GM12878 (cell line): Measurements from ENCODE around the gene ARHGEF3. TPM values are rescaled to one million over a fixed set of nuclear protein-coding genes. Genes with fewer than 3 reads are reported as not detected.

Experiments
- ATAC-seq: fragments of 200-7000 bp; cut with Tn5 transposase; 3 replicates; pipeline ENCODE4 v1.9.1; 2020; ENCODE audit warnings: mild to moderate bottlenecking, moderate library complexity
- BruUV-seq: library from RNA; stranded (reverse); fragments of 400-500 nt; replicated peaks from 2 replicates; lab custom pipeline; 2021; lab: Mats Ljungman, UMichigan
- CTCF ChIA-PET: fragments of 300-600 bp; sonication (Branson Sonifier 250); formaldehyde crosslinking; extraction: SDS; loops from one replicate; lab custom pipeline; 2021; ENCODE audit warnings: inconsistent platforms; lab: Yijun Ruan, JAX
- POLR2A ChIA-PET: fragments of 350-600 bp; formaldehyde crosslinking; extraction: SDS; loops from one replicate; lab custom pipeline; 2021; ENCODE audit warnings: inconsistent platforms; lab: Charles Lee
- RAD21 ChIA-PET: fragments of 300-600 bp; sonication (Branson Sonifier 250); formaldehyde crosslinking; loops from one replicate; lab custom pipeline; 2023; ENCODE audit warnings: antibody characterized with exemption; ENCODE audit not compliant: unreplicated experiment; lab: Charles Lee
- SMC1A ChIA-PET: fragments of 300-600 bp; sonication (Branson Sonifier 250); formaldehyde crosslinking; loops from one replicate; lab custom pipeline; 2023; ENCODE audit not compliant: unreplicated experiment, uncharacterized antibody; lab: Charles Lee
- DNase-seq: peaks from one replicate; pipeline ENCODE4 v3.0.0-alpha.2; 2011; ENCODE audit warnings: low read depth, low spot score
- FAIRE-seq: peaks from 3 replicates; lab custom pipeline; 2011; peaks lifted over from hg19 to GRCh38; lab: Jason Lieb, UNC
- H2AFZ ChIP-seq: 2 replicates; pipeline ENCODE4 v1.6.0; 2011; ENCODE audit warnings: low read depth, low read length, control low read depth; ENCODE audit not compliant: control insufficient read depth
- H3K27ac ChIP-seq: 2 replicates; pipeline ENCODE4 v1.5.1; 2011; ENCODE audit warnings: control low read depth; ENCODE audit not compliant: control insufficient read depth, insufficient read depth
- H3K27me3 ChIP-seq, 2 experiments: replicated peaks in 1 of 2; 2 replicates each; pipeline versions ENCODE4 v1.6.0 to v1.6.1; 2011; ENCODE audit warnings: low read length in 1 of 2; ENCODE audit not compliant: control insufficient read depth in 2 of 2, insufficient read depth in 2 of 2
- H3K36me3 ChIP-seq, 2 experiments: 2 replicates each; pipeline ENCODE4 v1.5.1; 2011; ENCODE audit warnings: low read length in 1 of 2; ENCODE audit not compliant: control insufficient read depth in 2 of 2, insufficient read depth in 2 of 2
- H3K4me1 ChIP-seq: 2 replicates; pipeline ENCODE4 v1.6.1; 2011; ENCODE audit warnings: mild to moderate bottlenecking, low read length, moderate library complexity, mixed read lengths; ENCODE audit not compliant: control insufficient read depth, insufficient read depth
- H3K4me2 ChIP-seq: 2 replicates; pipeline ENCODE4 v1.6.0; 2011; ENCODE audit warnings: control low read depth; ENCODE audit not compliant: control insufficient read depth, insufficient read depth
- H3K4me3 ChIP-seq: fragments of 200-600 bp; sonication (generic); 2 replicates; pipeline ENCODE4 v1.5.1; 2016
- H3K79me2 ChIP-seq: 2 replicates; pipeline ENCODE4 v1.6.0; 2011; ENCODE audit warnings: low read length; ENCODE audit not compliant: control insufficient read depth, insufficient read depth
- H3K9ac ChIP-seq: 2 replicates; pipeline ENCODE4 v1.8.0; 2011; ENCODE audit warnings: low read length, control low read depth, mixed read lengths; ENCODE audit not compliant: control insufficient read depth, insufficient read depth
- H3K9me3 ChIP-seq: replicated peaks from 3 replicates; pipeline ENCODE4 v1.5.1; 2011; ENCODE audit warnings: mild to moderate bottlenecking, low read length; ENCODE audit not compliant: control insufficient read depth, insufficient read depth
- H4K20me1 ChIP-seq: 2 replicates; pipeline ENCODE4 v1.6.0; 2011; ENCODE audit not compliant: control insufficient read depth, insufficient read depth
- EP300 ChIP-seq, 2 experiments: fragments of 150-350 bp in 1 of 2; IDR thresholded peaks; 2 replicates each; pipeline ENCODE4 v1.6.1; 2011 to 2012; ENCODE audit warnings: low read depth in 2 of 2, low read length in 2 of 2, borderline replicate concordance in 1 of 2, improper control_type of control experiment in 1 of 2, inconsistent platforms in 1 of 2; ENCODE audit not compliant: control insufficient read depth in 1 of 2
- ESRRA ChIP-seq: IDR thresholded peaks from 2 replicates; pipeline ENCODE4 v1.6.1; 2012; ENCODE audit warnings: mild to moderate bottlenecking, low read length, improper control_type of control experiment
- GATAD2B ChIP-seq: fragments of 450-650 bp; conservative IDR thresholded peaks from 2 replicates; pipeline ENCODE4 v1.6.1; 2017; ENCODE audit warnings: low read depth, mild to moderate bottlenecking, moderate library complexity
- HDAC6 ChIP-seq: fragments of 200-600 bp; sonication (generic); IDR thresholded peaks from one replicate; pipeline ENCODE4 v1.8.0; 2017; ENCODE audit warnings: antibody characterized with exemption; ENCODE audit not compliant: unreplicated experiment
- IKZF1 ChIP-seq: fragments of 450-650 bp; conservative IDR thresholded peaks from 2 replicates; pipeline ENCODE4 v1.6.1; 2017; ENCODE audit warnings: antibody characterized with exemption, mild to moderate bottlenecking
- LARP7 ChIP-seq: fragments of 450-650 bp; IDR thresholded peaks from 2 replicates; pipeline ENCODE4 v1.6.1; 2017; ENCODE audit warnings: mild to moderate bottlenecking
- MTA2 ChIP-seq: fragments of 450-650 bp; IDR thresholded peaks from 2 replicates; pipeline ENCODE4 v1.6.1; 2016; ENCODE audit warnings: low read depth, mild to moderate bottlenecking, moderate library complexity
- NR2C1 ChIP-seq: fragments of 450-650 bp; IDR thresholded peaks from 2 replicates; pipeline ENCODE4 v1.6.1; 2017; ENCODE audit warnings: antibody characterized with exemption, mild to moderate bottlenecking, moderate library complexity
- PML ChIP-seq: IDR thresholded peaks from 2 replicates; pipeline ENCODE4 v1.6.1; 2012; ENCODE audit warnings: low read length, inconsistent platforms
- RUNX3 ChIP-seq: IDR thresholded peaks from 2 replicates; pipeline ENCODE4 v1.6.1; 2012; ENCODE audit warnings: low read length, inconsistent platforms
- SIX5 ChIP-seq: IDR thresholded peaks from 2 replicates; pipeline ENCODE4 v1.6.1; 2011; ENCODE audit warnings: mild to moderate bottlenecking, low read depth, low read length, moderate library complexity; ENCODE audit not compliant: severe bottlenecking
- SUPT20H ChIP-seq: IDR thresholded peaks from 2 replicates; pipeline ENCODE4 v1.6.1; 2011; ENCODE audit warnings: low read depth, mild to moderate bottlenecking, low read length, moderate library complexity, borderline replicate concordance; ENCODE audit not compliant: control insufficient read depth
- TCF12 ChIP-seq: IDR thresholded peaks from 2 replicates; pipeline ENCODE4 v1.6.1; 2011; ENCODE audit warnings: low read depth, mild to moderate bottlenecking, low read length
- WRNIP1 ChIP-seq: IDR thresholded peaks from 2 replicates; pipeline ENCODE4 v1.6.1; 2011; ENCODE audit warnings: low read depth, low read length, improper control_type of control experiment, borderline replicate concordance
- ZBED1 ChIP-seq: IDR thresholded peaks from 2 replicates; pipeline ENCODE4 v1.6.1; 2016; ENCODE audit warnings: borderline replicate concordance
- WGBS: methylation state at CpG from one replicate; pipeline ENCODE4 v1.1.6; 2016; ENCODE audit warnings: low lambda C conversion rate; ENCODE audit not compliant: insufficient replicate concordance, insufficient coverage; ENCODE audit errors: missing lambda C conversion rate; 5-methylcytosine and 5-hydroxymethylcytosine counted together
- in situ Hi-C: fragments of 300-500 bp; cut with MboI; formaldehyde crosslinking; loops from 9 replicates; pipeline ENCODE4 v1.14.3; 2018; ENCODE audit warnings: mixed read lengths
- intact Hi-C: fragments of 100-400 bp; cut with micrococcal nuclease; formaldehyde crosslinking; loops from one replicate; pipeline ENCODE4 v1.14.2; 2022; ENCODE audit not compliant: unreplicated experiment
- polyA plus RNA-seq, 11 experiments: library from polyadenylated mRNA; depleted of rRNA in 4 of 11; unstranded in 6 of 11; stranded (reverse) in 5 of 11; fragments of >200 nt; fragmentation: Nextera tagmentation in 4 of 11; fragmentation: Illumina TruSeq in 1 of 11; extraction: Ambion mirVana in 4 of 11; extraction: Trizol in 1 of 11; gene quantifications; 1 replicate in 1 of 11; 2 replicates in 10 of 11; pipeline versions ENCODE4 v1.2.1 to v1.2.3, GENCODE V29; 2011 to 2016; ENCODE audit warnings: inconsistent platforms in 2 of 11, missing spikeins in 2 of 11, low read depth in 1 of 11
- total RNA-seq, 4 experiments: library from RNA; depleted of rRNA in 3 of 4; stranded (reverse); fragments of >200 nt in 3 of 4; fragmentation: Illumina TruSeq in 1 of 4; extraction: Trizol in 1 of 4; gene quantifications; 2 replicates each; pipeline versions ENCODE4 v1.2.1 to v1.2.3, GENCODE V29; 2013 to 2021
- TF ChIP-seq, protein P1 (sequence below): IDR thresholded peaks from 2 replicates; pipeline ENCODE4 v1.6.1; 2011; ENCODE audit warnings: borderline replicate concordance, low read depth, mild to moderate bottlenecking, moderate library complexity, mixed read lengths, low read length; ENCODE audit not compliant: insufficient read depth; ENCODE audit errors: extremely low read length
- TF ChIP-seq, protein P2 (sequence below): IDR thresholded peaks from 2 replicates; pipeline ENCODE4 v1.6.1; 2011; ENCODE audit warnings: mild to moderate bottlenecking, low read depth, low read length, moderate library complexity; ENCODE audit not compliant: insufficient replicate concordance
- TF ChIP-seq, protein P3 (sequence below): fragments of 450-650 bp; formaldehyde crosslinking; IDR thresholded peaks from 2 replicates; pipeline ENCODE4 v1.5.0; 2022; ENCODE audit warnings: mild to moderate bottlenecking, missing genetic modification characterization

The ARHGEF3 gene
- total and polyA plus RNA-seq, 10 of the 15 experiments (the other 5 are each of a cell fraction or from before 2014, with no cell fraction given): 21.8 to 78.7 (median 56.2) TPM

DNA sequence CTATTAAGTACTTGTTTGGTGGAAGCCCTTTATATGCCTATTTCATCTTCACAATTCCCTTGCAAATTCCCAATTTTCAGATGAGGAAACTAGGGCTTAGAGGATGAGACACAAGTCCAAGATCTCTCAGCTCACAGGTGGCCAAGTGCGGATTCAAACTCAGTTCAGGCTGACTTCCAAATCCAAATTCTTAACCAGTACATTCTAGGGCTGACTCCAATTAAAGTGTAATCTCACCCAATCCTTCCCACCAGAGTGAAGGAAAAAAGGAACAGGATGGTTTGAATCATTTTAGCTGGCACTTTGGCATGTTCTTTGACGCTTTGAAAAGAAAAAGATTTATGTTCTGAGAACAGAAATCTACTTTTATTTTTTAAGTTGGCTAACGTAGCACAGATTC, 12.7 kb downstream of the ARHGEF3 start:
- no peak overlapping the region for H3K27ac ChIP-seq
- POLR2A ChIA-PET: interaction anchor here (1.1 to 5.0 kb wide), 8 partner anchors 10 to 107 kb away, joined by 3 to 47 read pairs (median 6); partner anchors contain the start of genes ARHGEF3 and TASOR
- no peak overlapping the region for H3K4me3 ChIP-seq
- 76% methylated on average over 3 of the region's 3 CpGs for WGBS
- no peak for ATAC-seq
- no peaks in the 10 kb centered on the region for H3K27me3 ChIP-seq
- TF ChIP-seq LARP7 (no peak), RUNX3 (no peak), SUPT20H (no peak), EP300 (IDR thresholded peaks at IDR 0.05; ENCODE audit: borderline replicate concordance in 1 of 2, control insufficient read depth in 1 of 2, low read depth in 2 of 2, low read length in 2 of 2) (no peak), HDAC6 (no peak), GATAD2B (no peak), PML (no peak), WRNIP1 (no peak), ZBED1 (no peak), ESRRA (no peak), MTA2 (no peak), IKZF1 (no peak), NR2C1 (no peak), TCF12 (no peak), SIX5 (no peak)
- TF ChIP-seq, protein P1, sequence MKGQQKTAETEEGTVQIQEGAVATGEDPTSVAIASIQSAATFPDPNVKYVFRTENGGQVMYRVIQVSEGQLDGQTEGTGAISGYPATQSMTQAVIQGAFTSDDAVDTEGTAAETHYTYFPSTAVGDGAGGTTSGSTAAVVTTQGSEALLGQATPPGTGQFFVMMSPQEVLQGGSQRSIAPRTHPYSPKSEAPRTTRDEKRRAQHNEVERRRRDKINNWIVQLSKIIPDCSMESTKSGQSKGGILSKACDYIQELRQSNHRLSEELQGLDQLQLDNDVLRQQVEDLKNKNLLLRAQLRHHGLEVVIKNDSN: no peak
- TF ChIP-seq, protein P2, sequence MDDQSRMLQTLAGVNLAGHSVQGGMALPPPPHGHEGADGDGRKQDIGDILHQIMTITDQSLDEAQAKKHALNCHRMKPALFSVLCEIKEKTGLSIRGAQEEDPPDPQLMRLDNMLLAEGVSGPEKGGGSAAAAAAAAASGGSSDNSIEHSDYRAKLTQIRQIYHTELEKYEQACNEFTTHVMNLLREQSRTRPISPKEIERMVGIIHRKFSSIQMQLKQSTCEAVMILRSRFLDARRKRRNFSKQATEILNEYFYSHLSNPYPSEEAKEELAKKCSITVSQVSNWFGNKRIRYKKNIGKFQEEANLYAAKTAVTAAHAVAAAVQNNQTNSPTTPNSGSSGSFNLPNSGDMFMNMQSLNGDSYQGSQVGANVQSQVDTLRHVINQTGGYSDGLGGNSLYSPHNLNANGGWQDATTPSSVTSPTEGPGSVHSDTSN: no peak
- TF ChIP-seq, protein P3, sequence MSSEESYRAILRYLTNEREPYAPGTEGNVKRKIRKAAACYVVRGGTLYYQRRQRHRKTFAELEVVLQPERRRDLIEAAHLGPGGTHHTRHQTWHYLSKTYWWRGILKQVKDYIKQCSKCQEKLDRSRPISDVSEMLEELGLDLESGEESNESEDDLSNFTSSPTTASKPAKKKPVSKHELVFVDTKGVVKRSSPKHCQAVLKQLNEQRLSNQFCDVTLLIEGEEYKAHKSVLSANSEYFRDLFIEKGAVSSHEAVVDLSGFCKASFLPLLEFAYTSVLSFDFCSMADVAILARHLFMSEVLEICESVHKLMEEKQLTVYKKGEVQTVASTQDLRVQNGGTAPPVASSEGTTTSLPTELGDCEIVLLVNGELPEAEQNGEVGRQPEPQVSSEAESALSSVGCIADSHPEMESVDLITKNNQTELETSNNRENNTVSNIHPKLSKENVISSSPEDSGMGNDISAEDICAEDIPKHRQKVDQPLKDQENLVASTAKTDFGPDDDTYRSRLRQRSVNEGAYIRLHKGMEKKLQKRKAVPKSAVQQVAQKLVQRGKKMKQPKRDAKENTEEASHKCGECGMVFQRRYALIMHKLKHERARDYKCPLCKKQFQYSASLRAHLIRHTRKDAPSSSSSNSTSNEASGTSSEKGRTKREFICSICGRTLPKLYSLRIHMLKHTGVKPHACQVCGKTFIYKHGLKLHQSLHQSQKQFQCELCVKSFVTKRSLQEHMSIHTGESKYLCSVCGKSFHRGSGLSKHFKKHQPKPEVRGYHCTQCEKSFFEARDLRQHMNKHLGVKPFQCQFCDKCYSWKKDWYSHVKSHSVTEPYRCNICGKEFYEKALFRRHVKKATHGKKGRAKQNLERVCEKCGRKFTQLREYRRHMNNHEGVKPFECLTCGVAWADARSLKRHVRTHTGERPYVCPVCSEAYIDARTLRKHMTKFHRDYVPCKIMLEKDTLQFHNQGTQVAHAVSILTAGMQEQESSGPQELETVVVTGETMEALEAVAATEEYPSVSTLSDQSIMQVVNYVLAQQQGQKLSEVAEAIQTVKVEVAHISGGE (CRISPR knock-in tag): no peak
- TF ChIP-seq, all 136 proteins: peak for 0
- ChIA-PET CTCF (interaction anchor here (0.9 to 3.9 kb wide), 7 partner anchors 11 to 110 kb away, joined by 3 to 104 read pairs (median 8); partner anchors contain the start of gene ARHGEF3), SMC1A (interaction anchor here (1.0 to 15.2 kb wide), 11 partner anchors 11 to 200 kb away, joined by 3 to 383 read pairs (median 6); partner anchors contain the start of gene ARHGEF3), RAD21 (interaction anchor here (0.5 to 5.3 kb wide), 14 partner anchors 9 to 232 kb away, joined by 3 to 146 read pairs (median 4); partner anchors contain the start of genes ARHGEF3 and CCDC66)
- peaks cover 56% of the 10 kb centered on the region for H3K4me1 ChIP-seq
- H3K36me3 ChIP-seq: no peaks in the 10 kb centered on the region; a peak in 2 of 4 replicates
- DNase-seq (no peak), FAIRE-seq (no peak)
- peaks cover 26% of the 10 kb centered on the region for H3K79me2 ChIP-seq
- intact Hi-C loops: no loop called here
- no peaks in the 10 kb centered on the region for H4K20me1 ChIP-seq
- H3K9ac ChIP-seq: no peak overlapping the region
- in situ Hi-C loops: no loop called here
- no peak overlapping the region; the same call in none of the 2 replicates for H3K4me2 ChIP-seq
- H2AFZ ChIP-seq: no peak overlapping the region
- no TSS peak for BruUV-seq
- no peaks in the 10 kb centered on the region for H3K9me3 ChIP-seq
